ENCODE measurements around the gene PDE1C. TPM values are rescaled to one million over a fixed set of nuclear protein-coding genes. Genes with fewer than 3 reads are reported as not detected.

PDE1C gene
- total and polyA plus RNA-seq, 2 donors (not counting 1 experiment from before 2014, with no cell fraction given), result 0.52 TPM; not detected in 1

DNA sequence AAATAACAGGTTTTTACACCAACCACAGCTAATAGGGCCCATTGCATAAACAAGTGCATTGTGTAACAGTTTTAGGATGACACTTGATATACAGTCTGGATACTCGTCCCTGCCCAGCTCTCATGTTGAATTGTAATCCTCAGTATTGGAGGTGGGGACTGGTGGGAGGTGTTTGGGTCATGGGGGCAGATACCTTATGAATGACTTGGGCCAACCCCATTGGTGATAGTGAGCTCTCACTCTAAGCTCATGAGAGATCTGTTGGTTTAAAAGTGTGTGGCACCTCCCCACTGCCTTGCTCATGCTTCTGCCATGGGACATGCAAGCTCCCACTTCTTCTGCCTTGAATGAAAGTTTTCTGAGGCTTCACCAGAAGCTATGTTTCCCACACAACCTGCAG, 136.7 kb downstream of the PDE1C start:
- intact Hi-C loops (cut with micrococcal nuclease), result no loop called here
- Histone ChIP-seq H3K27ac (ENCODE audit: low read length in 2 of 2) (no peak overlapping the region), H3K9me3 (ENCODE audit: control extremely low read depth in 1 of 3, control insufficient read depth in 2 of 3, insufficient read depth in 1 of 3, low read length in 2 of 3) (no peaks in the 10 kb centered on the region), H3K4me3 (ENCODE audit: control extremely low read depth in 1 of 5, extremely low read depth in 1 of 5, insufficient read depth in 1 of 5, low read depth in 2 of 5, low read length in 4 of 5) (no peak overlapping the region), H3K9ac (ENCODE audit: low read length) (no peak overlapping the region), H4K20me1 (ENCODE audit: control insufficient read depth, insufficient read depth, low read length, poor library complexity, severe bottlenecking) (no peaks in the 10 kb centered on the region), H3K79me2 (ENCODE audit: control insufficient read depth, insufficient read depth, low read length) (no peaks in the 10 kb centered on the region), H3K4me2 (replicated peaks; ENCODE audit: low read depth, low read length, poor library complexity, severe bottlenecking) (no peak overlapping the region), H2AFZ (ENCODE audit: insufficient read depth, low read depth, low read length, poor library complexity, severe bottlenecking) (no peak overlapping the region), H3K27me3 (replicated peaks in 1 of 4; ENCODE audit: control extremely low read depth in 1 of 4, control insufficient read depth in 3 of 4, insufficient read depth in 4 of 4, low read length in 3 of 4) (no peaks in the 10 kb centered on the region), H3K36me3 (replicated peaks in 1 of 2; ENCODE audit: control extremely low read depth in 1 of 2, control insufficient read depth in 1 of 2, extremely low read depth in 1 of 2, insufficient read depth in 2 of 2, low read length in 1 of 2) (no peaks in the 10 kb centered on the region), H3K4me1 (ENCODE audit: control insufficient read depth in 2 of 2, insufficient read depth in 2 of 2, low read length in 2 of 2) (no peaks in the 10 kb centered on the region)
- CTCF ChIA-PET, result no interaction called here
- peaks cover 3% of the 10 kb centered on the region for H3K9me3 Mint-ChIP-seq (ENCODE audit: insufficient read depth)
- 100% methylated on average over 1 of the region's 1 CpG for WGBS (ENCODE audit: insufficient coverage)
- ATAC-seq (ENCODE audit: low read depth), result no peak
- no peaks in the 10 kb centered on the region for H3K4me1 Mint-ChIP-seq
- no peak overlapping the region for H3K27ac Mint-ChIP-seq
- DNase-seq, result no peak
- POLR2A ChIA-PET, result no interaction called here
- H3K27me3 Mint-ChIP-seq, result no peaks in the 10 kb centered on the region
- no peak overlapping the region for H3K4me3 Mint-ChIP-seq
- no peak for TF ChIP-seq EZH2 (IDR thresholded peaks at IDR 0.05; ENCODE audit: borderline replicate concordance, insufficient read depth, low read depth, low read length, poor library complexity, severe bottlenecking)
- TF ChIP-seq, protein P1, sequence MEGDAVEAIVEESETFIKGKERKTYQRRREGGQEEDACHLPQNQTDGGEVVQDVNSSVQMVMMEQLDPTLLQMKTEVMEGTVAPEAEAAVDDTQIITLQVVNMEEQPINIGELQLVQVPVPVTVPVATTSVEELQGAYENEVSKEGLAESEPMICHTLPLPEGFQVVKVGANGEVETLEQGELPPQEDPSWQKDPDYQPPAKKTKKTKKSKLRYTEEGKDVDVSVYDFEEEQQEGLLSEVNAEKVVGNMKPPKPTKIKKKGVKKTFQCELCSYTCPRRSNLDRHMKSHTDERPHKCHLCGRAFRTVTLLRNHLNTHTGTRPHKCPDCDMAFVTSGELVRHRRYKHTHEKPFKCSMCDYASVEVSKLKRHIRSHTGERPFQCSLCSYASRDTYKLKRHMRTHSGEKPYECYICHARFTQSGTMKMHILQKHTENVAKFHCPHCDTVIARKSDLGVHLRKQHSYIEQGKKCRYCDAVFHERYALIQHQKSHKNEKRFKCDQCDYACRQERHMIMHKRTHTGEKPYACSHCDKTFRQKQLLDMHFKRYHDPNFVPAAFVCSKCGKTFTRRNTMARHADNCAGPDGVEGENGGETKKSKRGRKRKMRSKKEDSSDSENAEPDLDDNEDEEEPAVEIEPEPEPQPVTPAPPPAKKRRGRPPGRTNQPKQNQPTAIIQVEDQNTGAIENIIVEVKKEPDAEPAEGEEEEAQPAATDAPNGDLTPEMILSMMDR (IDR thresholded peaks at IDR 0.05), result no peak

DNA sequence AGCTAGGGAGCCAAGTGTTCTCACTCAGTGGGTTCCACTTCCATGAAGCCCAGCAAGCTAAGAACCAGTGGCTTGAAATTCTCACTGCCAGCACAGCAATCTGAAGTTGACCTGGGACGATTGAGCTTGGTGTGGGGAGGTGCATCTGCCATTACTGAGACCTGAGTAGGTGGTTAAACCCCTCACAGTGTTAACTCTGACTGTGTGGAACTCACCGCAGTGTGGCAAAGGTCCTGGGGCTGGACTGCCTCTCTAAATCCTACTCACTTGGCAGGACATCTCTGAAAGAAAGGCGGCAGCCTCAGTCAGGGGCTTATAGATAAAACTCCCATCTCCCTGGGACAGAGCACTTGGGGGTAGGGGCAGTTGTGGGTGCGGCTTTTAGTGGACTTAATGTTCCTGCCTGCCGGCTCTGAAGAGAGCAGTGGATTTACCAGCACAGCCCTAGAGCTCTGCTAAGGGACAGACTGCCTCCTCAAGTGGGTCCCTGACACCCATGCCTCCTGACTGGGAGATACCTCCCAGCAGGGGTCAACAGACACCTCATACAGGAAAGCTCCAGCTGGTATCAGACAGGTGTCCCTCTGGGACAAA, 143.1 kb downstream of the PDE1C start:
- Mint-ChIP-seq H3K9me3 (ENCODE audit: insufficient read depth) (peaks cover 3% of the 10 kb centered on the region), H3K27me3 (no peaks in the 10 kb centered on the region), H3K27ac (no peak overlapping the region), H3K4me1 (no peaks in the 10 kb centered on the region), H3K4me3 (no peak overlapping the region)
- ATAC-seq (ENCODE audit: low read depth) (no peak), DNase-seq (no peak)
- CTCF ChIA-PET, result no interaction called here
- no peaks in the 10 kb centered on the region for H3K9me3 ChIP-seq (ENCODE audit: control extremely low read depth in 1 of 3, control insufficient read depth in 2 of 3, insufficient read depth in 1 of 3, low read length in 2 of 3)
- intact Hi-C loops (cut with micrococcal nuclease), result no loop called here
- H3K27ac ChIP-seq (ENCODE audit: low read length in 2 of 2), result no peak overlapping the region
- H4K20me1 ChIP-seq (ENCODE audit: control insufficient read depth, insufficient read depth, low read length, poor library complexity, severe bottlenecking), result no peaks in the 10 kb centered on the region
- H3K4me2 ChIP-seq (replicated peaks; ENCODE audit: low read depth, low read length, poor library complexity, severe bottlenecking), result no peak overlapping the region
- H3K36me3 ChIP-seq (replicated peaks in 1 of 2; ENCODE audit: control extremely low read depth in 1 of 2, control insufficient read depth in 1 of 2, extremely low read depth in 1 of 2, insufficient read depth in 2 of 2, low read length in 1 of 2), result no peaks in the 10 kb centered on the region
- no peak overlapping the region for H3K9ac ChIP-seq (ENCODE audit: low read length)
- TF ChIP-seq, protein P1 (IDR thresholded peaks at IDR 0.05), result no peak
- TF ChIP-seq EZH2 (IDR thresholded peaks at IDR 0.05; ENCODE audit: borderline replicate concordance, insufficient read depth, low read depth, low read length, poor library complexity, severe bottlenecking), result no peak
- no peaks in the 10 kb centered on the region for H3K79me2 ChIP-seq (ENCODE audit: control insufficient read depth, insufficient read depth, low read length)
- WGBS (ENCODE audit: insufficient coverage), result 64% methylated on average over 4 of the region's 5 CpGs
- H3K27me3 ChIP-seq (replicated peaks in 1 of 4; ENCODE audit: control extremely low read depth in 1 of 4, control insufficient read depth in 3 of 4, insufficient read depth in 4 of 4, low read length in 3 of 4), result no peaks in the 10 kb centered on the region
- no peak overlapping the region for H2AFZ ChIP-seq (ENCODE audit: insufficient read depth, low read depth, low read length, poor library complexity, severe bottlenecking)
- H3K4me3 ChIP-seq (ENCODE audit: control extremely low read depth in 1 of 5, extremely low read depth in 1 of 5, insufficient read depth in 1 of 5, low read depth in 2 of 5, low read length in 4 of 5), result no peak overlapping the region
- H3K4me1 ChIP-seq (ENCODE audit: control insufficient read depth in 2 of 2, insufficient read depth in 2 of 2, low read length in 2 of 2), result no peaks in the 10 kb centered on the region
- POLR2A ChIA-PET, result no interaction called here
